Measurements from ENCODE around the gene POLE2. TPM values are rescaled to one million over a fixed set of nuclear protein-coding genes. Genes with fewer than 3 reads are reported as not detected.

Gene POLE2
- total RNA-seq, 1 donor from 2014 or later = 4.1 TPM

DNA sequence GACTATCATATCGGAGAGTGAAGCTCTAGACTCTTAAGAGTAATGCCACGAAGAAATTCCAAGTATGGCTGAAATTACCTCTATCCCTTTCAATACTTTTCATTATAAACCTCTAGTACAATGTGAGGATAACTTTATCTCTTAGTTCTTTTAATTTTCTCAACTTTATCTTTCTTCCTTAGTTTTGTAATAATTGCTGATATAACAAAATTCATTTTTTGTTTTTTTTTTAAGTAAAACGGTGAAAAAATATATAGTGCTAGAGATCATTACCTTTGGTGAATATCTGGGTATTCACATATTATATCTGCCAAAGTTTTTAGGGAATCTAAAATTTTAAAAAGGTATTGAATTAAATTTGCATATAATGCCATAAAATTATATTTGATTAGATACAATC lies 33.5 kb downstream of the POLE2 start:
- Mint-ChIP-seq H3K27me3 (ENCODE audit: unreplicated experiment) (no peaks in the 10 kb centered on the region), H3K27ac (ENCODE audit: unreplicated experiment) (no peak overlapping the region), H3K36me3 (ENCODE audit: unreplicated experiment) (peaks cover 4% of the 10 kb centered on the region), H3K9me3 (ENCODE audit: unreplicated experiment) (no peaks in the 10 kb centered on the region), H3K4me3 (ENCODE audit: unreplicated experiment) (no peak overlapping the region), H3K4me1 (ENCODE audit: unreplicated experiment) (peaks cover 2% of the 10 kb centered on the region)
- TF ChIP-seq CTCF (IDR thresholded peaks at IDR 0.05) = no peak
- no peak for DNase-seq (ENCODE audit: extremely low spot score, unreplicated experiment)

DNA sequence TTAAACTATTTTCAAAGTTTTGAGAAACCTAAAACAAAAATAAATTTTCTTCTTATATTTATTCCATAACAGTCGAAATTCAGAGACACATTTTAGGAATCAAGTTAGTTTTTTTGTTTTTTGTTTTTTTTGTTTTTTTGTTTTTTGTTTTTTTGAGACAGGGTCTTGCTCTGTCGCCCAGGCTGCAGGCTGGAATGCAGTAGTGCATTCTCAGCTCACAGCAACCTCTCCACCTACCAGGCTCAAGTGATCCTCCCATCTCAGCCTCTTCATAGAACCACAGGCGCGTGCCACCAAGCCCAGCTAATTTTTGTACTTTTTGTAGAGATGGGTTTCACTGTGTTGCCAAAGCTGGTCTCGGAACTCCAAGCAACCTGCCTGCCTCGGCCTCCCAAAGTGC lies 34.5 kb downstream of the POLE2 start:
- Mint-ChIP-seq H3K4me3 (ENCODE audit: unreplicated experiment) (no peak overlapping the region), H3K36me3 (ENCODE audit: unreplicated experiment) (peaks cover 4% of the 10 kb centered on the region)

GRCh38 chr14:49642163-49642562 lies 45.9 kb downstream of the POLE2 start:
- Mint-ChIP-seq H3K4me1 (ENCODE audit: unreplicated experiment) (peaks cover 13% of the 10 kb centered on the region), H3K36me3 (ENCODE audit: unreplicated experiment) (peaks cover 17% of the 10 kb centered on the region), H3K27me3 (ENCODE audit: unreplicated experiment) (no peaks in the 10 kb centered on the region), H3K9me3 (ENCODE audit: unreplicated experiment) (no peaks in the 10 kb centered on the region), H3K4me3 (ENCODE audit: unreplicated experiment) (no peak overlapping the region), H3K27ac (ENCODE audit: unreplicated experiment) (peak overlapping the region; percentile 4)
- no peak for TF ChIP-seq CTCF (IDR thresholded peaks at IDR 0.05)
- no peak for DNase-seq (ENCODE audit: extremely low spot score, unreplicated experiment)

More for the DNA sequence above, 34.5 kb downstream of the POLE2 start:
- Mint-ChIP-seq H3K27me3 (ENCODE audit: unreplicated experiment) (no peaks in the 10 kb centered on the region), H3K4me1 (ENCODE audit: unreplicated experiment) (peaks cover 2% of the 10 kb centered on the region), H3K9me3 (ENCODE audit: unreplicated experiment) (no peaks in the 10 kb centered on the region), H3K27ac (ENCODE audit: unreplicated experiment) (no peak overlapping the region)
- DNase-seq (ENCODE audit: extremely low spot score, unreplicated experiment) = no peak
- no peak for TF ChIP-seq CTCF (IDR thresholded peaks at IDR 0.05)

- Mint-ChIP-seq H3K27ac (ENCODE audit: unreplicated experiment) (peak overlapping the region; percentile 4), H3K4me3 (ENCODE audit: unreplicated experiment) (no peak overlapping the region), H3K36me3 (ENCODE audit: unreplicated experiment) (peaks cover 16% of the 10 kb centered on the region), H3K9me3 (ENCODE audit: unreplicated experiment) (no peaks in the 10 kb centered on the region), H3K4me1 (ENCODE audit: unreplicated experiment) (peaks cover 15% of the 10 kb centered on the region), H3K27me3 (ENCODE audit: unreplicated experiment) (no peaks in the 10 kb centered on the region)
- no peak for TF ChIP-seq CTCF (IDR thresholded peaks at IDR 0.05)
- DNase-seq (ENCODE audit: extremely low spot score, unreplicated experiment) = no peak
Measured at GRCh38 chr14:49641697-49642129, 46.3 kb downstream of the POLE2 start.

DNA sequence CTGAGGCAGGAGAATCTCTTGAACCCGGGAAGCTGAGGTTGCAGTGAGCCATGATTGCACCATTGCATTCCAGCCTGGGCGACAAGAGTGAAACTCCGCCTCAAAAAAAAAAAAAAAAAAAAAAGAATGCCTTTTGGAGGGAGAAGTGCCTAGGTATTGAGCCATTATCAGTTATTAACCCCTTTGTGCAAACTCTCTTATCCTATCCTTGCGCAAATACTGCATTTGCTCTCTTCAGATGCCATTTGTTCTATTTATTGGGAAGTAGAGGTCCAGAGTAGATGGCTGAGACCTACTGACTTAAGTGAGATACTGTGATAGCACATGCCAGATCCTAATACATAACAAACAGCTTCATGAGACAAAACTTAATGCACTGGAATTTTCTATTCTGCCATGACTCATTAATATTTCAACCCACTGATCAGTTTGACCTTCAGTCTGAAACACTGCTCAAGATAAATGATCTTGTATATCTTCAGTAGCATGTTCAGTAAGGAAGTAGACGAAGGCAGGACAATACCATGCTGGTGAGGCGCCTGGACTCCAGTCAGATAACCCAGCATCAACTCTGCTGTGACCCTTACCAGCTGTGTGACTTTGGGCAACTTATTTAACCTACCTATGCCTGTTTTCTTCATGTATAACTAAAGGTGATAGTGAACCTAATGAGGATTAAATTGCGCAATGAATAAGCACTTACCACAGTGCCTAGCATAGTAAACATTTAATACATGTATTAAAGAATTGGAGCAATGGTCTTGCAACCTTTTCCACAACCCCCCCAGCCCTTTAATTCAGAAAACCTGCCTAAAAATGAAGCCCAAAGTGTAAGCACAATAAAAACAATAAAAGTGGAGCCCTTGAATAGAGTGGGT lies 47.2 kb downstream of the POLE2 start:
- no peak overlapping the region for H3K27ac Mint-ChIP-seq (ENCODE audit: unreplicated experiment)
- no peak for DNase-seq (ENCODE audit: extremely low spot score, unreplicated experiment)
- no peak overlapping the region for H3K4me3 Mint-ChIP-seq (ENCODE audit: unreplicated experiment)
- no peaks in the 10 kb centered on the region for H3K27me3 Mint-ChIP-seq (ENCODE audit: unreplicated experiment)
- peaks cover 22% of the 10 kb centered on the region for H3K4me1 Mint-ChIP-seq (ENCODE audit: unreplicated experiment)
- H3K9me3 Mint-ChIP-seq (ENCODE audit: unreplicated experiment) = no peaks in the 10 kb centered on the region
- TF ChIP-seq CTCF (IDR thresholded peaks at IDR 0.05) = no peak
- peaks cover 18% of the 10 kb centered on the region for H3K36me3 Mint-ChIP-seq (ENCODE audit: unreplicated experiment)

All from osteocyte (in vitro differentiated cells).